SK-N-MC (cell line): ENCODE data around the gene NKX2-4.

Experiments
- EZH2 ChIP-seq: fragments of 200-600 bp; sonication (generic); IDR thresholded peaks from one replicate; pipeline ENCODE4 v1.6.1; 2017; ENCODE audit warnings: antibody characterized with exemption
- POLR2AphosphoS5 ChIP-seq: IDR thresholded peaks from 2 replicates; pipeline ENCODE4 v1.6.1; 2012; ENCODE audit warnings: mild to moderate bottlenecking, low read depth, low read length, borderline replicate concordance

- TF ChIP-seq EZH2 (no peak), POLR2AphosphoS5 (no peak)
Observed at GRCh38 chr20:21377701-21378100, 19.6 kb downstream of the NKX2-4 start.
